Body of pancreas (tissue), 4 donors: ENCODE data around the gene TATDN3.

Experiments
- CTCF ChIP-seq, 7 experiments: fragments of 450-650 bp in 4 of 7; fragments of 200-600 bp in 3 of 7; sonication (generic) in 3 of 7; IDR thresholded peaks; one replicate each; pipeline ENCODE4 v1.5.1; 2016 to 2019; ENCODE audit warnings: antibody characterized with exemption in 7 of 7
- POLR2A ChIP-seq, 3 donors: fragments of 450-650 bp; IDR thresholded peaks; one replicate each; pipeline ENCODE4 v1.6.1; 2016; ENCODE audit warnings: antibody characterized with exemption in 3 of 3, mild to moderate bottlenecking in 2 of 3

DNA sequence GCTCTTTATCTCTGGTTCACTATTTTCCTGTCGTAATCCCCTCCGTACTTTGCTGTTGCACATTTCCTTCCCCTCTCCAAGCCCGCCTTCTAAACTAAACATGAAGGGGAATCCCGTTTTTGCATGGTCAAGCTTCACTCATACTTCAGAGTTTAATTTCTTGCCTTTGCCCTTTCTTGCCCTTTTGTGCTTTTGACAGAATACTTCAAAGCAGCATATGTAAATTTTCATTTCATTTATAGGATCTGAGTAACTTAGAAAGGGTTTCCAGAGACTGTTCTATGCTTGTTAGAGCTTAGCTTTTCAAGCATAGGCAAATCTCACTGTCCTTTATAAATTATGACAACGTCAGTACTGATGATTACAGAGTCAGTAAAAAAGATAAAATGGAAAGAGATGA lies 28.0 kb downstream of the TATDN3 start:
- TF ChIP-seq POLR2A (IDR thresholded peaks at IDR 0.05) = no peak
- no peak for TF ChIP-seq CTCF (IDR thresholded peaks at IDR 0.05)
